Measurements from ENCODE around the gene ZACN.

GRCh38 chr17:76124582-76125390 is 45.8 kb downstream of the ZACN start:
- TF ChIP-seq CTCF (IDR thresholded peaks at IDR 0.05) (no peak), POLR2A (IDR thresholded peaks at IDR 0.05) (no peak)
